Esophagus squamous epithelium (tissue), 5 donors: ENCODE results near the gene GOLGA6L6. TPM values are rescaled to one million over a fixed set of nuclear protein-coding genes. Genes with fewer than 3 reads are reported as not detected.
"Not testable (repeated sequence)": the region's sequence is repeated elsewhere in the genome, so short reads cannot be mapped to it uniquely, and the experiment has no call there.

Experiments used
- DNase-seq: peaks from one replicate; lab custom pipeline; 2025; lab: John Stamatoyannopoulos, UW
- H3K27ac ChIP-seq, 4 donors: fragments of 200-600 bp; sonication (generic); one replicate each; pipeline ENCODE4 v1.5.1; 2016 to 2019; ENCODE audit warnings: mild to moderate bottlenecking in 1 of 4
- H3K27me3 ChIP-seq, 4 donors: fragments of 200-600 bp; sonication (generic); 1 replicate in 3 of 4; 2 replicates in 1 of 4; pipeline versions ENCODE4 v1.5.1 to v1.6.0; 2017 to 2021; ENCODE audit warnings: antibody characterized with exemption in 1 of 4
- H3K36me3 ChIP-seq, 3 donors: fragments of 200-600 bp; sonication (generic); one replicate each; pipeline ENCODE4 v1.5.1; 2016 to 2019
- H3K4me1 ChIP-seq, 3 donors: fragments of 200-600 bp; sonication (generic); one replicate each; pipeline ENCODE4 v1.5.1; 2017 to 2019
- H3K4me3 ChIP-seq, 4 donors: fragments of 200-600 bp; sonication (generic); 1 replicate in 3 of 4; 2 replicates in 1 of 4; pipeline ENCODE4 v1.5.1; 2016 to 2019; ENCODE audit warnings: mild to moderate bottlenecking in 2 of 4, moderate library complexity in 1 of 4
- H3K9me3 ChIP-seq, 3 donors: fragments of 200-600 bp; sonication (generic); one replicate each; pipeline ENCODE4 v1.5.1; 2016 to 2019
- WGBS, 2 donors: methylation state at CpG; one replicate each; pipeline ENCODE4 v1.1.5; 2018; 5-methylcytosine and 5-hydroxymethylcytosine counted together
- intact Hi-C: fragments of 100-400 bp; cut with DNase I; formaldehyde crosslinking; loops from one replicate; pipeline ENCODE4 v1.15.0; 2022
- small RNA-seq, 4 donors: library from RNA; depleted of rRNA; stranded (forward); fragments of <200 nt; gene quantifications; one replicate each; pipeline ENCODE3, GENCODE V24; 2016
- total RNA-seq, 4 donors: library from RNA; depleted of rRNA; stranded (reverse); fragments of >200 nt; gene quantifications; one replicate each; pipeline ENCODE4 v1.1.0, GENCODE V29; 2016
- donor health status: DM: yes; HTN: yes; CAD: no.

Gene GOLGA6L6
- total RNA-seq, 4 donors from 2014 or later = not detected

GRCh38 chr15:20493035-20493434 lies 48.6 kb downstream of the GOLGA6L6 start:
- intact Hi-C loops, H3K9me3 ChIP-seq, H3K27ac ChIP-seq, DNase-seq, H3K4me1 ChIP-seq, H3K27me3 ChIP-seq, H3K36me3 ChIP-seq, H3K4me3 ChIP-seq: not testable (repeated sequence)
- no CpG with 5 or more reads among the region's 5 CpGs for whole genome bisulfite sequencing, 2 donors

DNA sequence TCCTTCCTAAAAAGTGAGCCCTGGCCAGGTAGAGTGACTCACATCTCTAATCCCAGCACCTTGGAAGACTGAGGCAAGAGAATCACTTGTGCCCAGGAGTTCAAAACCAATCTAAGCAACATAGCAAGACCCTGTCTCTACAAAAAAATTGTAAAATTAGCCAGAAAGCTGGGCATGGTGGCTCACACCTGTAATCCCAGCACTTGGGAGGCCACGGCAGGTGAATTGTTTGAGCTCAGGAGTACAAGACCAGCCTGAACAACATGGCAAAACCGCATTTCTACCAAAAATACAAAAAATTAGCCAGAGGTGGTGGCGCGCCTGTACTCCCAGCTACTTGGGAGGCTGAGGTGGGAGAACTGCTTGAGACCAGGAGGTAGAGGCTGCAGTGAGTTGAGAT lies 49.0 kb downstream of the GOLGA6L6 start:
- H3K4me1 ChIP-seq, intact Hi-C loops, H3K4me3 ChIP-seq, H3K9me3 ChIP-seq, H3K27me3 ChIP-seq, H3K27ac ChIP-seq, DNase-seq, H3K36me3 ChIP-seq: not testable (repeated sequence)
- 52 to 60% methylated on average over 1 to 2 of the region's 4 CpGs for WGBS, 2 donors

- H3K4me3 ChIP-seq, H3K4me1 ChIP-seq, H3K9me3 ChIP-seq, DNase-seq, H3K27ac ChIP-seq, H3K36me3 ChIP-seq, intact Hi-C loops, H3K27me3 ChIP-seq: not testable (repeated sequence)
- WGBS, 2 donors = 88 to 100% methylated on average over 2 of the region's 4 CpGs
These were observed 52.3 kb downstream of the GOLGA6L6 start for GRCh38 chr15:20489320-20489719.

Small RNA genes within 50 kb of the gene (small RNA-seq; reads per million reads assigned to genes)
- 0 reads per million in 4 donors for gene RN7SL759P
